ENCODE measurements around the gene ALCAM.

The ALCAM gene

DNA sequence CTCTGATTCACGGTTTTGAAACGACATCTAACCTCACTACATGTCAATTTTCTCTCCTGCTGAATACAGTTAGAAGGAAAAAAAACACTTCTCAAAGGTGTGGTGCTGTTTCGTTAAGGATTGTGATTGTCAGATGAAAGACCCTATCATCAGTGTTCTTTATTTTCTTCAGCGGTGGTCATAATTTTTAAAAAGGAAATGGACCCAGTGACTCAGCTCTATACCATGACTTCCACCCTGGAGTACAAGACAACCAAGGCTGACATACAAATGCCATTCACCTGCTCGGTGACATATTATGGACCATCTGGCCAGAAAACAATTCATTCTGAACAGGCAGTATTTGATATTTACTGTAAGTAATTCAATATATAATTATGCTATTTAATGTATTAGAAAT, 167.8 kb downstream of the ALCAM start:
- DNase-seq = no peak

DNA sequence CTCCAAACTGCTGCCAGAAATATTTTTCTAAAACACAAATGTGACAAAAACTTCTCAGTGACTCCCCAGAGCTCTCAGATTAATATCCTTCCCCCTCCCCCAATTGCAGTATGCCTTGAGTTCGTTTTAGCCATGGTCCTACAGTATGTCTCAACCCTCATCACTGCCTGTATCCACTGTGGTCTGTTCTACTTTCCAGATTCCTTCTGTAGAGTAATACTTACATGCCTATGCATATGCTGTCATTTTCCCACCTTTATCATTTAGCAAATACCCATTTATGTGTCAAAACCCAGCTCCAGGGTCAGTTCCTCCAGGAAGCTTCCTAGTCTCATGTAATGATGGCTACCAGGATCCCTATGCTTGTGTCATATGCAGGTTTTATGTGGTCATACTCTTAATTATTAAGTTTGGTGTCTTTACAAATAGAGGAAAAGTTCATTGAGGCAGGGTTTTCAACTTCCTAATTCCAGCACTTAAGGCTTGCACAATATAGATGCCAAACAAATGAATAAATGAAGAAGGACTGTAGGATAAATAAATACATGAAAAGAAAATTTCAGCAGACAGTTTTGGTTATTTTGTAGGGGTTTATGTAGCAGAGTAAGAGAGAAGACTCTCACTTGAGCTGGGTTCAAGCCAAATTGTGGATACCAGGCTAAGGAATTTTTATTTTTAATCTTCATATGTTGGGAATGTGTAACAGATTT, 170.8 kb downstream of the ALCAM start:
- DNase-seq = peak; percentile 42

DNA sequence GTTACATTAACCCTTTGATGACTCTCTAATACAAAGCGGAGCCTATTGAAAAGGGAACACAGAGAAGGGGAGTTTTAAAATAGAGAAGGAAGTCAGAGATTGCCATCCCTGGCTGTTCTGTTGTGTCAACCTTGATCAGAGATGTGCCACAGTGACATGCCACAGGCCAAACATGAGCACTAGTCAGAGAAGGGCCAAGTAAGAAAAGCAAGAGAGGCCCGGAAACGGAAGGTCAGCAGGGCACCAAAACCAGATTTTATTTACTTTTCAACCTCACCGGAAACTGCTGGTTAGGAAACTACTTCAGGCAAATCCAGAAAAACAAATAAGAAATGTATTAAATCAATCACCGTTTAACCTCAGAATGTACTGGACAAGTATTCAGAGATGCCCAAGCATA, 171.8 kb downstream of the ALCAM start:
- DNase-seq = no peak

DNA sequence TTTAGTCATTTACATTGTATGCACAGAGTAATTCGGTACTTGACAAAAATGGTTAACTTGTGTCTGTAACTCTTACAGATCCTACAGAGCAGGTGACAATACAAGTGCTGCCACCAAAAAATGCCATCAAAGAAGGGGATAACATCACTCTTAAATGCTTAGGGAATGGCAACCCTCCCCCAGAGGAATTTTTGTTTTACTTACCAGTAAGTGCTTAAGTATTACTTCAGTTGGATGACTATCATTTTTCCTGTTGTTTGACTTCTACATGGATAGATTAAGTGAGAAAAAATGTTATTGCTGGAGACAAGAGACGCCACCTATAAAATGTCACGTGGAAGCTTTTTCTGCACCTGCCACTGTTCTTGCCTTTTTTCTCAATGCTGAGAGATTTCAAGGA, 173.2 kb downstream of the ALCAM start:
- peak; percentile 47 for DNase-seq

- DNase-seq = no peak
Observed at GRCh38 chr3:105542282-105543019, 175.7 kb downstream of the ALCAM start.

DNA sequence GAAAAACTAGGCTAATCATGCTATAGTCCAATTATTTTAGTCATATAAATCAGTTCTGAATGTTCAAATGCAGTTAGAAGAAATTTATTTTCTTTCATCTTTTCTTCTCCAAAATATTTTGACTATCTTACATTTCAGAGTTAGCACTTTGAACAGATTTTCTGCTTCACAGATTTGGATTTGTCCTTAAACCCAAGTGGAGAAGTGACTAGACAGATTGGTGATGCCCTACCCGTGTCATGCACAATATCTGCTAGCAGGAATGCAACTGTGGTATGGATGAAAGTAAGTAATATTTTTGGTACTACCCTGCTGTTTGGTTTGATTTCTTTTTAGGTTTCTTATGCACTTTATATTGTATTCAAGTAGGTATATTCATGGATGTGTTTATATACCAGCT, 178.3 kb downstream of the ALCAM start:
- DNase-seq = no peak

GRCh38 chr3:105553851-105554250, 187.1 kb downstream of the ALCAM start:
- peak; percentile 54 for DNase-seq

- peak; percentile 63 for DNase-seq
Observed at GRCh38 chr3:105555206-105555605, 188.5 kb downstream of the ALCAM start.

DNA sequence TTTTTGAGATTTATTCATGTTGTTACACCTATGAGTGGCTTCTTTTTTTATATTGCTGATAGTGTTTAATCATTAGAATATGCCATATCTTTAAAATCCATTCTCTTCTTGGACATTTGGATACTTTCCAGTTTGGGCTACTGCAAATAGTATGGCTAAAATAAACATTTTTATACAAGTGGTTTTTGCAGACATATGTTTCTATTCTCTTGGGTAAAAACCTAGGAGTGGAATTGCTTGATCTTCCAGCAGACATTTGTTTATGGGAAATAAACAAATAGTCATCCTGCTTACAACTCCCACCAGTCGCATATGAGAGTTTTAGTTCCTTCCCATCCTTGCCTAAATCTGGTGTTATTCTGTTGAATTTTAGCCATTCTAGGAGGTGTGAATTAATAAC, 193.1 kb downstream of the ALCAM start:
- DNase-seq = no peak

DNA sequence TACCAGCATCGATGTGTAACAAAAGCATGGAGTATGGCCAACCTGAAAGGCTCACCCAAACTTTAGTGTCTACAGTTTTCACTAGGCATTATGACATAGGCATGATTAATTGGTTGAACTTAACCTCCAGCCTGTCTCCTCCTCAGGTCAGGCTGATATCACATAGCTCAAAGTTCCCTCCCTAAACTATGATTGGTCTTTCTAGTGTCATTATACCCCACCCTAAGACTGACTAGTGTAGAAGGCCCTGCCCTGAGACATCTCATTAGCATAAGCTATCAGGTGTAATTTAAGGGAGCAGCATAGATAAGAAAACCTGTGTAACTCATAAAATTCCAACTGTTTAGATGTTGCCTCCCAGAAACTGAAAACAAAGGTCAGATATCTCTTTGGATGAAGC, 195.2 kb downstream of the ALCAM start:
- DNase-seq = no peak

DNA sequence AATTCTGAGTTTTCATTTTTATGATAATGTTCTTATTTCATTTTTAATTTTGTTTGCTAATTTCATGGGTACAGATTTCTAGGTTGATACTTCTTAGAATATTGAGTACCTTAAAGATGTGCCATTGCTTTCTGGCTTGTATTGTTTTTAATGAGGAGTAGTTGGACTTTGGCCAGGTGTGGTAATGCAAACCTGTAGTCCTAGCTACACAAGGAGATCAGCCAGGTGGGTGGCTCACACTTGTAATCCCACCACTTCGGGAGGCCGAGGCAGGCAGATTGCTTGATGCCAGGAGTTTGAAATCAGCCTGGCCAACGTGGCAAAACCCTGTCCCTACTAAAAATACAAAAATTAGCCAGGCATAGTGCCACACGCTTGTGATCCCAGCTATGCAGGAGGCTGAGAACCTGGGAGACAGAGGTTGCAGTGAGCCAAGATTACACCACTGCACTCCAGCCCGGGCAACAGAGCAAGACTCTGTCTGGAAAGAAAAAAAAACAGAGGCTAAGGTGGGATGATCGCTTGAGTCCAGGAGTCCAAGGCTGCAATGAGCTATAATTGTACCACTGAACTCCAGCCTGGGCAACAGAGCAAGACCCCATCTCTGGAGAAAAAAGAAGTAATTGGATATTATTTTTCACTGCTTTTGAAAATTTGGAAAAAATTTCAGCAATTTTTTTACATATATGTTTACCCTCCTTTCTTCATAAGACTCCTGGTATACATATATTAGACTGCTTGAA, 198.0 kb downstream of the ALCAM start:
- no peak for DNase-seq

DNA sequence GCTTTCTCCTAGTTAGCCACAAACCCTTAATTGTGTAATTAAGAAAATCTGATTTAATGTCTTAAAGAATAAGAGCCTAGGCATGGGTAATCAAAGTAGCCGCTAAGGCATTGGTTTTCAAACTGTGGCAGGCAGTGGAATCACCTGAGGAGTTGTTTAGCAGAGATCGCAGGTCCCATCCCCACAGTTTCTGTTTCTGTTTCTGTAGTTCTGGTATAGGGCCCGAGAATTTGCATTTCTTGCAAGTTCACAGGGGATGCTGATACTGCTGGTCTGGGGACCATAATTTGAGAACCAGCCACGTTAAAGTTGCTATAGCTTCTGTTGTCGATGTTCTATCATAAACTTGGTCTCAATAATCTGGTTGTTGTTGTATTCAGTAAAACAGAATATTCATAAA, 204.3 kb downstream of the ALCAM start:
- DNase-seq = no peak

- no peak for DNase-seq
Observed at GRCh38 chr3:105572501-105572900, 205.8 kb downstream of the ALCAM start.

DNA sequence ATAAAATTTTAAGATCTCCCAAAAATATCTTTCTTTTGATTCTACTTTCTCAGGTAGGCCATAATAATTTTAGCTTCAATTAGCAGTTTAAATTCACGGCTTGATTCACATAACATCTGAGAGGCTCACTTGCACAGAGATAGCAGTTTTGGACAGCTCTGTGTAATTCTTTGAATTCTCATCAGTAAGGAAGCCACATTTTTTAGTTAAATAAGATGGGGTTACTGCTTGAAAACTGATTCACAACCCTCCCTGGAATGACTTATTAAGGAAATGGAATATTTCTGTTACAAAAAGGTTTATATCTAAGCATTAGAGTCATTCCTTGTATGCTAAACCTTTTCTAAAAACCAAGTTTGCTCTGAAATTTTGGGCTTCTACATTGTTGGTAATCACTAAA, 212.7 kb downstream of the ALCAM start:
- DNase-seq = no peak

- no peak for DNase-seq
Observed at GRCh38 chr3:105580296-105580965, 213.7 kb downstream of the ALCAM start.

- DNase-seq = no peak
Observed at GRCh38 chr3:105582015-105582414, 215.3 kb downstream of the ALCAM start.

DNA sequence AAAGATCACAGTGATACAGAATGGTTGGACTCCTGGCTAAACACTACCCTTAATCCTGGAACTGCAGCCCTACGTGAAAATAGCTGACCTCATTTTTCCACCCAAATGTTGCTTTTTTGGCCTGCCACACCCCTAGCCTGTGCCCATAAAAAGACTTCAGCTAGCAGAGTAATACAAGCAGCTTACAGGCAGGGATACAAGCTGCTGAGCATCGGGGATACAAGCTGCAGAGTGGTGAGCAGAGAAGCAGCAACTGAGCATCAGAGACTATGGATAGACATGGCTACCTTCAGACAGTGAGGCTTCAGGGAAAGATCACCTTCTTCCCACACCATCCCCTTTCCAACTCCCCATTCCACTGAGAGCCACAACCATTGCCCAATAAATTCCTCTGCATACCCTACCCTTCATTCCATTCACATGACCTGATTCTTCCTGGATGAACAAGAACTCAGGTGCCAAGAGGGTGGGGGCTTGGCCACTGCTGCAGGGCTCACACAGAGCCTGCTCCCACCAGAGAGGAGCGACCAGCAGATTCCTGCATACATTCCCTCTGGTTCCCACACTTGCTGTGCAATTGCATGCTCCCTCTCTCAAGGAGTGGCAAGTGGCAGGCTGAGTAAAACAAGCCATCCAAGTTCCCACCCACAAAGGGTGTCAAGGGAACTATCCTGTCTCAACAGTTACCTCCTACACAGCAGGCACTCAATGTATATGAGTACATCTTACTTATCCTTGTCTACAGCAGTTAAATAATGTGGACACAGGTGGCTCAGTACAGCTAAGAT, 217.5 kb downstream of the ALCAM start:
- no peak for DNase-seq

DNA sequence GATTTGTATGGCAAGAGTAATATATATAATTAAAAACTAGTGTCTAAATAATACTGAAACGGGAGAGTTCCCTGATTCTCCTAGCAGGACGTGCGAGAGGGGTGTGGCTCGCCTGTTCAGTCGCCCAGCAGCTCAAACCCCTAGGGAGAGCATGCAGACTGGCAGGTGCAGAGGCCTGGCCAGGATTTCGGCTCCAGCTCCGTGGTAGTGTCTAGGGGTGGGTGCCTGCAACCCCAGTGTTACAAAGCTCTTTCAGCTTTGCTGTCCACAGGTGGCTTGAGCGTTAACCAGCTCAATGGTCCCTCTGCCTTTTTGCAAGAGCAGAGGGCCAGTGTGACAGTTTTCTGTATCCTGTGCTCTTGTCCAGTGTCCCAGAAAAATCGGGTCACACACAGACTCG, 226.6 kb downstream of the ALCAM start:
- DNase-seq = no peak

DNA sequence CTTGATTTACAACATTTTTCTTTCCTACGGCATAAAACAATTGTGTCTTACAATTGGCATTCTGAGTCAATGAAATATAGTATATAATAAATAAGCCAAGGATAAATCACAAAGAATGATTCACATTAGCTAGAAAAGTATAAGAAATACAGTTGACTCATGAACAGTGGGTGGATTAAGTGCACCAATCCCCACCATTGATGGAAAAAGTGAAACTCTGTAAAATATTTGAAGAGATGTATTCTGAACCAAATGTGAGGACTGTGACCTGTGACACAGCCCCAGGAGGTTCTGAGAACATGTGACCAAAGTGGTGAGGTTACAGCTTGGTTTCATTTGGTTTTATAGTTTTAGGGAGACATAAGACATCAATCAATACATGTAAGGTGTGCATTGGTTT, 227.5 kb downstream of the ALCAM start:
- peak; percentile 70 for DNase-seq

DNA sequence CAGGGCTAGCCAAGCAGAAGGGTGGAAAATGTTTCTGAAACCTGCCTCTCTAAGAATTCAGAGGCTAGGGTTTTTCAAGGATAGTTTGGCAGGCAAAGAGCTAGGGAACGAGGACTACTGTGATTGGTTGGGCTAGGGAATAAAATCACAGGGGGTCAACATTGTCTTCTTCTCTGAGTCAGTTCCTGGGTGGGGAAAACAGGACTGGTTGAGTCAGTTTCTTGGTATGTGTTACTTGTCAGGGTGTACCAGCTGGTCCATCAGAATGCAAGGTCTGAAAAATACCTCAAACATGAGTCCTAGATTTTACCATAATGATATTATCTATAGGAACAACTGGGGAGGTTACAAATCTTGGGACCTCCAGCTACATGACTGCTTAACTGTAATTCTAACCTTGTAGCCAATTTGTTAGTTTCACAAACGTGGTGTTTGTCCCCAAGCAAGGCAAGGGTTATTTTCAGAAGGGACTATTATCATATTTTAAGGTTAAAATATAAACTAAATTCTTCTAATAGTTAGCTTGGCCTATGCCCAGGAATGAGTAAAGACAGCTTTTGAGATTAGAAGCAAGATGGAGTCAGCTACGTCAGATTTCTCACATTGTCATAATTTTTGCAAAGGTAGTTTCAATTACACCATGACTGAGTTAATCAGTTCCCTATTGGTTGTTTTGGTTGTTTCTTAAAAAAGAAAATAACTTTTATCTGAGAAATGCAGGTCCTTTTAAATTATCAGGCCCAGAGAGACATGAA, 231.5 kb downstream of the ALCAM start:
- DNase-seq = peak; percentile 99

- no peak for DNase-seq
Observed at GRCh38 chr3:105599350-105599749, 232.6 kb downstream of the ALCAM start.

All from fibroblast of skin of back (primary cell).